ACC112 (cell line): ENCODE measurements around the gene MEX3D.

Experiments used
- H2AFZ ChIP-seq: fragments of 200-600 bp; sonication (generic); one replicate; pipeline ENCODE4 v1.6.0; 2017; ENCODE audit warnings: antibody characterized with exemption, low read length; ENCODE audit not compliant: unreplicated experiment
- H3K27ac ChIP-seq: fragments of 200-600 bp; sonication (generic); 2 replicates; pipeline ENCODE4 v1.5.1; 2014; ENCODE audit warnings: low read depth, mild to moderate bottlenecking, antibody characterized with exemption, low read length, moderate library complexity
- H3K27me3 ChIP-seq: fragments of 200-600 bp; sonication (generic); 2 replicates; pipeline ENCODE4 v1.6.1; 2014; ENCODE audit warnings: mild to moderate bottlenecking, antibody characterized with exemption, low read length, moderate library complexity, mixed read lengths; ENCODE audit not compliant: insufficient read depth
- H3K36me3 ChIP-seq: fragments of 200-600 bp; sonication (generic); 2 replicates; pipeline ENCODE4 v1.6.1; 2016; ENCODE audit warnings: mild to moderate bottlenecking, antibody characterized with exemption, low read length, moderate library complexity, mixed read lengths; ENCODE audit not compliant: insufficient read depth
- H3K4me1 ChIP-seq: fragments of 200-600 bp; sonication (generic); one replicate; pipeline ENCODE4 v1.6.1; 2016; ENCODE audit warnings: low read length, mixed read lengths; ENCODE audit not compliant: insufficient read depth, unreplicated experiment, control insufficient read depth
- H3K4me3 ChIP-seq: fragments of 200-600 bp; sonication (generic); 2 replicates; pipeline ENCODE4 v1.5.1; 2014; ENCODE audit warnings: mild to moderate bottlenecking, low read depth, low read length
- H3K79me2 ChIP-seq: fragments of 200-600 bp; sonication (generic); one replicate; pipeline ENCODE4 v1.6.0; 2016; ENCODE audit warnings: low read length; ENCODE audit not compliant: control insufficient read depth, unreplicated experiment, insufficient read depth

Gene MEX3D

GRCh38 chr19:1592755-1593500 is 24.8 kb upstream of the MEX3D start, which contains the start of gene MBD3:
Gene MBD3, minus strand, starts transcription at chr19:1592865. Its CDS starts 234 bp downstream, at chr19:1592631.
- Histone ChIP-seq H3K27me3 (no peaks in the 10 kb centered on the region), H3K79me2 (peaks cover 32% of the 10 kb centered on the region), H3K4me1 (peaks cover 12% of the 10 kb centered on the region), H3K4me3 (peak within 1 kb of the TSS; percentile 96), H2AFZ (peak within 1 kb of the TSS; percentile 91), H3K36me3 (no peaks in the 10 kb centered on the region), H3K27ac (peak within 1 kb of the TSS; percentile 89)

GRCh38 chr19:1592024-1592754 is 24.1 kb upstream of the MEX3D start:
- Histone ChIP-seq H2AFZ (peak overlapping the region; percentile 91), H3K4me3 (peak overlapping the region; percentile 96), H3K4me1 (peaks cover 12% of the 10 kb centered on the region), H3K36me3 (no peaks in the 10 kb centered on the region), H3K27me3 (no peaks in the 10 kb centered on the region), H3K79me2 (peaks cover 38% of the 10 kb centered on the region), H3K27ac (peak overlapping the region; percentile 89)

GRCh38 chr19:1591421-1592023 is 23.4 kb upstream of the MEX3D start:
- peak overlapping the region; percentile 89 for H3K27ac ChIP-seq
- H3K36me3 ChIP-seq: no peaks in the 10 kb centered on the region
- H2AFZ ChIP-seq: peak overlapping the region; percentile 45
- peaks cover 38% of the 10 kb centered on the region for H3K79me2 ChIP-seq
- H3K4me1 ChIP-seq: peaks cover 12% of the 10 kb centered on the region
- no peaks in the 10 kb centered on the region for H3K27me3 ChIP-seq
- H3K4me3 ChIP-seq: peak overlapping the region; percentile 96

GRCh38 chr19:1590641-1591397 is 22.7 kb upstream of the MEX3D start:
- peaks cover 12% of the 10 kb centered on the region for H3K4me1 ChIP-seq
- no peaks in the 10 kb centered on the region for H3K36me3 ChIP-seq
- H3K79me2 ChIP-seq: peaks cover 42% of the 10 kb centered on the region
- peak overlapping the region; percentile 96 for H3K4me3 ChIP-seq
- H3K27me3 ChIP-seq: no peaks in the 10 kb centered on the region
- H2AFZ ChIP-seq: no peak overlapping the region
- no peak overlapping the region; the same call in 1 of the 2 replicates for H3K27ac ChIP-seq

- H3K79me2 ChIP-seq: peaks cover 44% of the 10 kb centered on the region
- peaks cover 12% of the 10 kb centered on the region for H3K4me1 ChIP-seq
- H3K27me3 ChIP-seq: no peaks in the 10 kb centered on the region
- H3K4me3 ChIP-seq: no peak overlapping the region
- H3K27ac ChIP-seq: no peak overlapping the region
- H2AFZ ChIP-seq: no peak overlapping the region
- no peaks in the 10 kb centered on the region for H3K36me3 ChIP-seq
Measured at GRCh38 chr19:1587872-1588271, 19.7 kb upstream of the MEX3D start.

GRCh38 chr19:1585243-1585580 is 17.1 kb upstream of the MEX3D start:
- no peaks in the 10 kb centered on the region for H3K36me3 ChIP-seq
- H3K4me1 ChIP-seq: peaks cover 7% of the 10 kb centered on the region
- no peak overlapping the region for H3K4me3 ChIP-seq
- no peak overlapping the region for H2AFZ ChIP-seq
- H3K79me2 ChIP-seq: peaks cover 26% of the 10 kb centered on the region
- no peaks in the 10 kb centered on the region for H3K27me3 ChIP-seq
- H3K27ac ChIP-seq: no peak overlapping the region

GRCh38 chr19:1584500-1585242 is 16.5 kb upstream of the MEX3D start:
- Histone ChIP-seq H3K27ac (no peak overlapping the region), H3K4me1 (peaks cover 2% of the 10 kb centered on the region), H3K36me3 (no peaks in the 10 kb centered on the region), H3K4me3 (no peak overlapping the region), H3K27me3 (no peaks in the 10 kb centered on the region), H2AFZ (no peak overlapping the region), H3K79me2 (peaks cover 22% of the 10 kb centered on the region)

GRCh38 chr19:1582201-1582600 is 14.1 kb upstream of the MEX3D start:
- H3K27ac ChIP-seq: no peak overlapping the region
- peaks cover 7% of the 10 kb centered on the region for H3K79me2 ChIP-seq
- no peak overlapping the region for H2AFZ ChIP-seq
- H3K4me3 ChIP-seq: no peak overlapping the region
- no peaks in the 10 kb centered on the region for H3K36me3 ChIP-seq
- no peaks in the 10 kb centered on the region for H3K4me1 ChIP-seq
- H3K27me3 ChIP-seq: no peaks in the 10 kb centered on the region

- no peak overlapping the region for H2AFZ ChIP-seq
- H3K27ac ChIP-seq: no peak overlapping the region
- H3K4me3 ChIP-seq: no peak overlapping the region
- peaks cover 4% of the 10 kb centered on the region for H3K79me2 ChIP-seq
- H3K36me3 ChIP-seq: no peaks in the 10 kb centered on the region
- no peaks in the 10 kb centered on the region for H3K27me3 ChIP-seq
- H3K4me1 ChIP-seq: no peaks in the 10 kb centered on the region
Measured at GRCh38 chr19:1580957-1581356, 12.8 kb upstream of the MEX3D start.

- Histone ChIP-seq H3K27me3 (no peaks in the 10 kb centered on the region), H3K36me3 (no peaks in the 10 kb centered on the region), H3K27ac (no peak overlapping the region), H3K79me2 (no peaks in the 10 kb centered on the region), H3K4me3 (no peak overlapping the region), H2AFZ (no peak overlapping the region), H3K4me1 (no peaks in the 10 kb centered on the region)
Measured at GRCh38 chr19:1580382-1580781, 12.3 kb upstream of the MEX3D start.
